ENCODE measurements around the gene ZMYND10.
"Not testable (repeated sequence)": the region's sequence is repeated elsewhere in the genome, so short reads cannot be mapped to it uniquely, and the experiment has no call there.

Gene ZMYND10

GRCh38 chr3:50317300-50317699 lies 28.2 kb downstream of the ZMYND10 start:
- intact Hi-C loops (cut with DNase I): no loop called here
- DNase-seq: peak in 1 of 10 donors; percentile 79

DNA sequence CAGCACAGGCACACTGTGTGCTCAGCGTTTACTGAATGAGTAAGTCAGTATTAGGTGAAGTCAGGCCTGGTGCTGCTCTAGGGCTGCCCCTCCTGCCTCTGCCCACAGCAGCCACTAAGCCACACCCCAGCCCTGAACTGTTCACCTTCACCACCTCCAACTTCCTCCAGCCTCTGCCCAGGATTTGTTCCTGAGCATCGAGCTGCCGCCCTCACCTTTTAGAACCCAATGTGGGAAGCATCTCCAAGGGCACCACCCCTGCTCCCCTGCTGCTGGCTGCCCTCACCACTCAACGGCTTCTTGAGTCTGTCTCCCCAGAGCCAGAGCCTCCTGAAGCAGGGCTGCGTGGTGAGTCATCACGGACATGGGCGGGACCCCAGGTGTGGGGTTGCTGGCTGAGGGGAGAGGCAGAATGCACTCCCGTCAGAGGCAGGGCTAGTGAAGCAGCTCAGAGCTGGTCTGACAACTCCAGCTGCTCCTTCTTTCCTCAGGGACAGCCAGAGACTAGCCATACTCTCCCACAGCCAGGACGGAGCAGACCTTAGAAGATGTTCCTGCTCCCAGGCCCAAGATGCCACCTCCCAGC lies 28.8 kb downstream of the ZMYND10 start:
- DNase-seq: peak in 1 of 10 donors; percentile 77
- intact Hi-C loops (cut with DNase I): no loop called here

- DNase-seq: no peak
- intact Hi-C loops (cut with DNase I): no loop called here
Measured at GRCh38 chr3:50314816-50315215, 30.7 kb downstream of the ZMYND10 start.

GRCh38 chr3:50314342-50314741 lies 31.2 kb downstream of the ZMYND10 start:
- intact Hi-C loops (cut with DNase I): no loop called here
- DNase-seq: no peak

DNA sequence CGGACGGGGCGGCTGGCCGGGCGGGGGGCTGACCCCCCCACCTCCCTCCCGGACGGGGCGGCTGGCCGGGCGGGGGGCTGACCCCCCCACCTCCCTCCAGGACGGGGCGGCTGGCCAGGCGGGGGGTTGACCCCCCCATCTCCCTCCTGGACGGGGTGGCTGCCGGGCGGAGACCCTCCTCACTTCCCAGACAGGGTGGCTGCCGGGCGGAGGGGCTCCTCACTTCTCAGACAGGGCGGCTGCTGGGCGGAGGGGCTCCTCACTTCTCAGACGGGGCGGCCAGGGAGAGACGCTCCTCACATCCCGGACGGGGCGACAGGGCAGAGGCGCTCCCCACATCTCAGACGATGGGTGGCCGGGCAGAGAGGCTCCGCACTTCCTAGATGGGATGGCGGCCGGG lies 33.5 kb downstream of the ZMYND10 start:
- not testable (repeated sequence) for DNase-seq

DNA sequence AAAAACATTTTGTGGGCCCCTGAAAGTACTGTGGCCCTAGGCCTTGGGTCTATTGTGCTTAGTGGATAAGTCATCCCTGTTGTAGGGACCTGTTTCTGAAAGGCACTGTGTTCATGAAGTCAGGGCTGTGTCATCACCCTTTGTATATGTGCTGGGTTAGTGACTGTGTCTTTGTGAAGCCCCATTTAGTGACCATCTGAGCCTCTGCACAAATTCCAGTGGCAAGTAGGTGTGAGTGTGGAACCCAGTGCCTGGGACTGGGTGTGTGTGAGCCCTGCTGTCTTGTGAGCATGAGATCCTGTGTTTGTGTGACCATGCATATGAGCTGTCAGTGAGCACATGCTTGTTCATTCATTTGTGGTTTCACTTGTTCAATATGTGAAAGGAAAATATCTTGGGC lies 40.9 kb downstream of the ZMYND10 start:
- intact Hi-C loops (cut with DNase I): no loop called here
- no peak for DNase-seq

More for the DNA sequence above, 33.5 kb downstream of the ZMYND10 start:
- intact Hi-C loops (cut with DNase I): not testable (repeated sequence)

DNA sequence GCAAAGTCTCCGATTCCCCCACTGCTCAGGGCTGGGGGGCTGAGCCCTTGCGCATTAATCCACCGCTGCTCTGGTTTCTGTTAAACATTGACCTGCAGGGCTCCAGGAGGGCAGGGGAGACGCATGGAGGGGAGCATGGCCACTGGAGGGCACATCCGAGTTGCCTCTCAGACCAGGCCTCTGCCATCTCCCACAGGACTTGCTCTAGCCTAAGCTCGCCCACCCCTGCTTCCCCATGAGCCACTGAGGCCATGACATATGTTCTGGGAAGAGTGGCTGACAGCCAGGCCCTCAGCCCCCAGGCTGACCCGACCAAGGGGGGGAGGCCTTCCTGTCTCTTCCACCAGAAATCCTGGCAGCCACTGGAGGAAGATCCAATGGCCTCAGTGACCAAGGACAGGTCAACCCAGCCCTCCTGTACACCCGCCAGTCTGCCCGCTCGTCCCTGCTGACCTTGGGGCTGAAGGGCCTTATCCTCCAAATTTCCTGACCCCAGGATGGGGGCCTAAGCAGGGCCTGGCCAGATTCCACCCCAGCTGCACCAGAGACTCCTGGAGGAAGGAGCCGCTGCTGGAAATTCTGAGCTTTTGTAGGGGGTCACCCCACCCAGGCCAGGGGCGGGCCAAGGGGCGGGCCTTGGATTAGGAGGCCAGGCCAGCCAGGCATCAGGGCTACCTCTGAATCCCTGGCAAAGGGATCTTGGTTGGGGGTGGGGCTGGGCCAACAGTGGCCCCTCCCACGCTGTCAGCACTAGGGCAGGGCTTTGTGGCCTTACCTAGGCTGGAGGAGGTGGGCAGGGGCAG lies 42.3 kb downstream of the ZMYND10 start, which contains the start of gene HYAL1:
HYAL1 (minus strand) TSS at position 562 of the 803 bp plus-strand sequence. CDS start 618 bp downstream, outside the sequence.
- no peak for DNase-seq

GRCh38 chr3:50302095-50303012 lies 43.2 kb downstream of the ZMYND10 start:
- intact Hi-C loops (cut with DNase I): no loop called here
- no peak for DNase-seq

More for the DNA sequence above, 42.3 kb downstream of the ZMYND10 start, which contains the start of gene HYAL1:
- intact Hi-C loops (cut with DNase I): no loop called here

DNA sequence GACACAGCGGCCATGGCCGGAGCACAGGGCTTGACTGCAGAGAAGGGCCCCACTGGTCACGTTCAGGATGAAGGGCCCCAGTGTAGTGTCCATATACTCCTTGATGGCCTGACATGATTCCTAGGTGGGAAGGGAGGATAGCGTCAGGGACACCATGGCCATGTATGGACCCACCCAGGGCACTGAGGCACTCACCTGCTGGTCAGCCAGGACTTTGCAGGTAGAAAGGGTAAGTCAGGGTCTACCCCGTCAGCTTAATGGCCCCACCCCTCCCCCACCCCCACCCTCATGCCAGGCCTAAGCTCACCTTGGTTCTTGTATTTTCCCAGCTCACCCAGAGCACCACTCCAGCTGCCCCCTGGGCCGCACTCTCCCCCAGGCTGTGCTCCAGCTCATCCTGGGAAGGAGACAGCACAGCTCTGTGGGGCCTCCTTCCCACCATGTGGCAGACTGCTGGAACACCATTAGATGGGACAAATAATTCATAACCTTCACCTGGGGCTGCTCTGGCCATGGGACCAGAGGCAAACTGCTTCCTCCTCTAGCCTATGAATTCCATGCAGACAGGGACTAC lies 44.8 kb downstream of the ZMYND10 start:
- intact Hi-C loops (cut with DNase I): loop anchor here (2.0 kb wide), 1 partner anchor 20 kb away; no protein-coding TSS in a partner anchor
- DNase-seq: no peak

DNA sequence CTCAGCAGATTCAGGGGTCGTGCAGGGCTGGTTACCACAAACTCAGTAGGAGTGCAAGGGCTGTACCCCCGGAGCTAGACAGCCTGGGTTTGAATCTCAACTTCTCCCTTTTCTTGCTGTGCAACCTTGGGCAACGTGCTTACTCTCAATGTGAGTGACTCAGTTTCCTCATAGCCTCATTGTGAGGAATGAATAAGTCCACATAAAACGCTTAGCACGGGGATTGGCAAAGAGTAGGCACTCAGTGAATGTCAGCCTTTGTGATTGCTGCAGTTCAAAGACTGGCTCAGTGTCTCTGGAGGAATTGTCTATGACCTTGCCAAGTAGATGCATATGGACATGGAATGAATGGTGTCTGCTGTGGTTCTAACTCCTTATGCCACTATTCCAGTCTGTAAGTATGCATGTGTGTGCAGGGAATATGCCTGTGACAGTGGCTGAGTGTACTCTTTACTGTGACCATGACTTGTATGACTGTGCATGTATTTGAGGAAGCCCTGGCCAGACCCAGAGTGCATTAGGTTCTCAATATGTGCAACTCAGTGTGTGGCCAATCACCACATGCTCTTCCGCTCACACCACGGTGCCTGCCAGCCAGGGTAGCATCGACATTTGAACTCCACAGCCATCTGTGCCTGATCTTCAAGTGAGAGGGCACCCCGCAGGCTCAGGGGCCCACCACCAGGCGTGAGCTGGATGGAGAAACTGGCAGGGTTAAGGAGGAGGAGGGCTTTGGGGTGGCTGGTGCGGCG lies 45.4 kb downstream of the ZMYND10 start:
- peak in 4 of 10 donors; percentile 26 to 88 (median 46) for DNase-seq
- intact Hi-C loops (cut with DNase I): loop anchor here (2.0 kb wide), 1 partner anchor 21 kb away; no protein-coding TSS in a partner anchor

DNA sequence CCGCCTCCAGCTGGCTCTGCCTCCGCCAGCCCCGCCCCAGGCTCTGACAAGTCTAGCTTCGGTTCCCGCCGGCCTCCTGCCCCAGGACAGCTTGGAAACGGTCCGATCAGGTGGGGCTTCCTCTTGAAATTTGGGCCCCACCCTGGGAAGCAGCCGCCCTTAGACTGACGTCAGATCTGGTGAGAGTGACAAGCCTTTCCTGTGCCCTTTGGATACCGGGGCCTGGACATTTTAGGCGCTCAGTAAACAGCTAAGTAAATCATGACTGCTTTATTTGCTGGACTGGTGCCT lies 45.9 kb downstream of the ZMYND10 start:
- intact Hi-C loops (cut with DNase I): no loop called here
- no peak for DNase-seq

GRCh38 chr3:50298836-50299637 lies 46.5 kb downstream of the ZMYND10 start, which contains the start of the genes HYAL3 and NAA80:
HYAL3 (minus strand) TSS chr3:50299405; CDS start chr3:50295602, 3,803 bp downstream.
NAA80 (minus strand) TSS chr3:50299405; CDS start chr3:50297463, 1,942 bp downstream.
- peak; percentile 98 to 100 (median 100) for DNase-seq
- intact Hi-C loops (cut with DNase I): no loop called here

- DNase-seq: no peak
- intact Hi-C loops (cut with DNase I): no loop called here
Measured at GRCh38 chr3:50297896-50298725, 47.4 kb downstream of the ZMYND10 start.

DNA sequence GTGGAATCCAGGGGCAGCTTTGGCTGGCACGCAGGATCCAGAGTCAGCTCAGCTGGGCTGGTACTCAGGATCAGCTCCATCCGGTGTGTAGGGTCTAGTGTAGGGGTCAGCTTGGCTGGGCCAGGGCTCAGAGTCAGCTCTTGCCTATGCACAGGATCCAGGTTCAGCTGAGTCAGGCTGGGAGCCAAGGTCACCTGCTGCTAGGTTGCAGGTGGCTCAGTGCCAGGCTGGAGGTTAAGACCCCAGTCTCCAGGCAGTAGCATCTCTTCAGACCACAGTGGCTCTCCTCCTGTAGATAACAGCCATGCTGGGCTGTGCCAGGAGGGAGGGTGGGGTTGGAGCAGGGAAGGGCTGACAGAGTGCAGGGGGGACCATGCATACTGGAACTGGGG lies 48.2 kb downstream of the ZMYND10 start:
- intact Hi-C loops (cut with DNase I): no loop called here
- DNase-seq: peak in 1 of 10 donors; percentile 40

- DNase-seq: no peak
- intact Hi-C loops (cut with DNase I): no loop called here
Measured at GRCh38 chr3:50296721-50297383, 48.7 kb downstream of the ZMYND10 start.

- intact Hi-C loops (cut with DNase I): no loop called here
- DNase-seq: no peak
Measured at GRCh38 chr3:50295553-50296431, 49.7 kb downstream of the ZMYND10 start.

Data from posterior cingulate gyrus (tissue), 11 donors.